NCI-H1105 (cell line): Measurements from ENCODE around the gene TXNRD1.
"Not testable (repeated sequence)": the region's sequence is repeated elsewhere in the genome, so short reads cannot be mapped to it uniquely, and the experiment has no call there.

Source experiments
- DNase-seq: peaks from one replicate; lab custom pipeline; 2025; lab: John Stamatoyannopoulos, UW

TXNRD1 gene

GRCh38 chr12:104215638-104216297, at the start of gene TXNRD1:
Gene TXNRD1 (plus strand): TSS chr12:104215779. CDS start chr12:104215803, 24 bp downstream.
- no peak for DNase-seq

- DNase-seq: no peak
These were observed 49.8 kb upstream of the TXNRD1 start for GRCh38 chr12:104165801-104166200.

GRCh38 chr12:104166465-104166864, 49.1 kb upstream of the TXNRD1 start:
- no peak for DNase-seq

GRCh38 chr12:104167519-104168458, 47.8 kb upstream of the TXNRD1 start:
- DNase-seq: no peak

GRCh38 chr12:104168596-104168995, 47.0 kb upstream of the TXNRD1 start:
- no peak for DNase-seq

- no peak for DNase-seq
These were observed 43.6 kb upstream of the TXNRD1 start for GRCh38 chr12:104171785-104172569.

GRCh38 chr12:104172570-104172947, 43.0 kb upstream of the TXNRD1 start:
- no peak for DNase-seq

GRCh38 chr12:104173804-104174203, 41.8 kb upstream of the TXNRD1 start:
- DNase-seq: not testable (repeated sequence)

GRCh38 chr12:104175726-104176247, 39.8 kb upstream of the TXNRD1 start:
- no peak for DNase-seq

- DNase-seq: no peak
These were observed 38.3 kb upstream of the TXNRD1 start for GRCh38 chr12:104177336-104177662.

- no peak for DNase-seq
These were observed 37.7 kb upstream of the TXNRD1 start for GRCh38 chr12:104177663-104178501.

GRCh38 chr12:104180374-104180773, 35.2 kb upstream of the TXNRD1 start:
- DNase-seq: no peak

GRCh38 chr12:104181313-104181712, 34.3 kb upstream of the TXNRD1 start:
- no peak for DNase-seq

GRCh38 chr12:104182144-104182543, 33.4 kb upstream of the TXNRD1 start:
- DNase-seq: no peak

- no peak for DNase-seq
These were observed 32.8 kb upstream of the TXNRD1 start for GRCh38 chr12:104182621-104183378.

GRCh38 chr12:104183443-104183842, 32.1 kb upstream of the TXNRD1 start:
- no peak for DNase-seq

- no peak for DNase-seq
These were observed 28.0 kb upstream of the TXNRD1 start for GRCh38 chr12:104187446-104188155.

- DNase-seq: no peak
These were observed 27.0 kb upstream of the TXNRD1 start for GRCh38 chr12:104188534-104188933.

- no peak for DNase-seq
These were observed 25.5 kb upstream of the TXNRD1 start for GRCh38 chr12:104189915-104190555.
